Measurements from ENCODE around the gene AMIGO2.

Gene AMIGO2

DNA sequence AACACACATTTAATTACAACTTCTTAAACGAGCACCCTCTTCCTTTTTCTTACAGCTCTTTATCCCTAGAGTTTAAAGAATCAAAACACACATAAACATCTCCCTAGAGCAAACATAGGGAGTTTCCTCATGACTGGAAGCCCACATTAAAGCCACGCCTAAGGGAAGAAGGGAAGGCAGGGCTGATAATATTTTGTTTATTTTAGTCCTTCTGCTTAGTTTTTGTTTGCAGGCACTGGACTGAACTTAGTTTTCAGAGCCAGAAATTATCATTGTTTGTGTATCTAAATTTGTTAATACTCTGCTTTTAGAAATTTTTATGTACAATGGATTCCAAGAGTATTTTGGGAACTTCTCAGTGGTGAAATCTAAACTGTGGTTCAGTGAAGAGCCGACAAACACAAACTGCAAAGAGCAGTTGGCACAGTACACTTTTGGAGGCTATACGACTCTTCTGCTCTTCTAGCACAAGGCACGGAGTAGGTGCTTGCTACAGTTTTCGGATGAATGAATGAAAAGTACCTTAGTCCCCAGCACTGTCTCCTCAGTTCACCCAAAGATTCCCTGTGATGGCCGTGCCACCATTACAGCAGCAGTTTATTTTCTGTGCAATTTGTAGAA lies 17.6 kb upstream of the AMIGO2 start:
- DNase-seq: no peak

DNA sequence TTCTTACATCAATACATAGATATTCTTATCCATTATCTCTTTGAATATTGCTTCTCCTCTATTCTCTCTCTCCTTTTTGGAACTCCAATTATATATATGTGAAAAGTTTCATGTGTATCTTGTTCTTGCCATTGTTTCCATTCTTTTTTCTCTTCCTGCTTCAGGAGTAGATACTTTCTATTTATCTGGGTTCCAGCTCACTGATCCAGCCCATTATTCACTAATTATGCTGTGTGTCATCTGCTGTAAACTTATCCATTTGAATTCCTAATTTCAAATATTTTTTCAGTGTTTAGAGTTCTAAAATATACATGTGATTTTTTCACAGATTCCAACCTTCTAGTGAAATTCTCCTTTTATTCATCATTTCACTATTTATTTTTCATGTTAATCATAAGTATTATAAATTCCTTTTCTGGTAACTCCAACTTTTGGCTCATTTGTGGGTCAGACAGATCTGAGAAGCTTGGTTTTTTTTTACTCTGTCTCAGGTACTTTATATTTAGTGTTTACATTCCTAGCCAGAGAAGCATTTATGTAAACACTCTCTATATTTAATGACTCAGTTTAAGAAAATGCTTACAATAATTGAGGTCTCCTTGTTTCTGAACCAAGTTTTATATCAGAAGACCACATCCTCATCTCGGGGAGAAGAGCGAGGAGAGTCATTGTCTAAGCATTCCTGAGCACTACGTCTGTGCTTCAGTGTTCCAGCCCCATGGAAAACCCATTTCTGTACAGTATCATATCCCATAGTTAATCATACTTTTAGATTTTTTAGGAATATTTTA lies 15.9 kb upstream of the AMIGO2 start:
- DNase-seq: no peak

DNA sequence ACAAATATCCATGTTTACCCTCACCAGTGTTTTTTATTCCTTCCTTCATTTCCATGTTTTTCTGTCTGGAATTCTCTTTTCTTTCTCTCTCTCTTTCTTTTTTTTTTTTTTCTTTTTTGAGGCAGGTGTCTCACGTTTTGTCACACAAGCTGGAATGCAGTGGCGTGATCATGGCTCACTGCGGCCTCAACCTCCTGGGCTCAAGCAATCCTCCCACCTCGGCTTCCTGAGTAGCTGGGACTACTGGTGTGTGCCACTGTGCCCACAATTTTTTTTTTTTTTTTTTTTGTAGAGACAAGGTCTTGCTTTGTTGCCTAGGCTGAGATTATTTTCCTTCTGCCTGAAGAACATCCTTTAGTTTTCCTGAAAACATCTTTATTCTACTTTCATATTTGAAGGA lies 15.0 kb upstream of the AMIGO2 start:
- no peak for DNase-seq

DNA sequence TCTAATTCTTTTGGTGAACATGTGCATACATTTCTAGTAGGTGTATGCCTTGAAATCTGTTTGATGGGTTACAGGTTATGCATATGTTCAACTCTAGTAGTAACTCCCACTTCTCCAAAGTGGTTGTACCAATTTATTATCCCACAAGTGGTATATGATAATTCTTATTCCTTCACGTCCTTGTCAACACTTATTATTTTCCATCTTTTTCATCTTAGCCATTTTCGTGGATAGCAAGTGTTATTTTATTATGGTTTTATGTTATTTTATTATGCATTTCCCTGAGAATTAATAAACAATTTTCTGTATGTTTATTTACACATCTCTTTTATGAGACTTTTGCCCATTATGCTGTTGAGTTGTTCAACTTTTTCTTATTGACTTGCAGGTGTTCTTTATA lies 11.2 kb upstream of the AMIGO2 start:
- DNase-seq: no peak

DNA sequence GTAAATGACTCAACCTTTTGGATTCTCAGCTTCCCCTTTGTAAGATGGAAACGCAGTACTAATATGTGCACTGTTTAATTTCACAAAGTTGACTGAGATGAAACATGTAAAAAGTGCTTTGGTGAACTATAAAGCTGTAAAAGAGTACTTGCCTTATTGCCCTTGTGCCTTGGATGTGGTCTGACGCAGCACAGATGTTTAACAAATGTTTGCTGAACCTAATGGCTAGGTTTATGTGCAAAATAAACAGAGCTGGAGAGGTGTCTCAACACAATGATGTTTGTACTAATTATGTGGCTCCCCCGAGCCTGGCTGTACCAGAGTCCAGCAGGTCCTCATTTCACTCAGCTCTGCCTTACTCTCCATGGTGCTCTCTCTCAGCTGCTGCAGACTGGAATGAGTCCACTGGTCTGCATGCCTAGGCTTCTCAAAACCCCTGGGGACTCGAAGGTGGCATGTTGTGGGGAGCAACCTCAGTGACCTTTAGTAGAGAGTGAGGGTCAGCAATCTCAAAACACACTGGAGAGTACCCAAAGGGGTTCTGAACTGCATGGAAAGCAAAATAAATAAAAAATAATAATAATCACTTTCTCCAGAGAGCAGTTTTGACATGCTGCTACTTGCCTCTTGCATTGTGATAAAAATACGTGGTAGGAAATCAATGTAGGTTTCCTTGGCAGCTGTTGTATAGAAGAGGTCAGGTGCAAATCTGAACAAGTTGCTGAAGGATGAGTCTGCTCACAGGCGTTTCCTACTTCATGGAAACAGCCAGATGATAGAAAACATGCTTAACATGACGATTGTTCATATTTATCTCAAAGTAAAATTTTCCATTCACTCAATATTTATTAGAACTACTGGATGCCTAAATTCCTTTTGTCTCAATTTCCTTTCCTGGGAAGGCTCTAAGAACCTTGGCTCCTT lies 8.5 kb upstream of the AMIGO2 start:
- no peak for DNase-seq

DNA sequence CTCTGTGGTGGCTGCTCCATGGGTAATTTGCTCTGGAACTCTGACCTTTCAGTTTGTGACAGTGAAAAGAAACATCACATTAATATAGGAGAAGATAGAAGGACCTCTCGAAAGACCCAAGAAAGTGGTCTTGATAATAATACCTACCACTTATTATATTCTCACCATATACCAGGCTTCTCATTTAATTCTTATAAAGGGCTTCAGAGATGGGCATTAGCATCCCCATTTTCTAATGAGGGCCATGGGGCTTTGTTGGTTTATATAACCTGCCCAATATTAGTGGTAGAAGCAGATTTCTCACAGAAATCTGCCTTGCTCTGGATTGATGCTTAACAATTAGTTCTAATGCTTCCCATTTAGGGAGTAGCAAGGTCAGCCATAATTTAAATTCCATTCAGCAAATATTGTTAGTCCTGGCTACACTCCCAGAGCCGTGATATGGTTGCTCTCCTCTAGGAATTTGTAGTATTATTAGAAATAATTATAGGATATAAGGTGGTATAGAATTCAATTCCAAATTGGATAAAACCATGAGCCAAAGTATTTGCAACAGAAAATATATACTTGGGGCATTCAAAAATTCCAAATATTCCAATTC lies 7.4 kb upstream of the AMIGO2 start:
- no peak for DNase-seq

DNA sequence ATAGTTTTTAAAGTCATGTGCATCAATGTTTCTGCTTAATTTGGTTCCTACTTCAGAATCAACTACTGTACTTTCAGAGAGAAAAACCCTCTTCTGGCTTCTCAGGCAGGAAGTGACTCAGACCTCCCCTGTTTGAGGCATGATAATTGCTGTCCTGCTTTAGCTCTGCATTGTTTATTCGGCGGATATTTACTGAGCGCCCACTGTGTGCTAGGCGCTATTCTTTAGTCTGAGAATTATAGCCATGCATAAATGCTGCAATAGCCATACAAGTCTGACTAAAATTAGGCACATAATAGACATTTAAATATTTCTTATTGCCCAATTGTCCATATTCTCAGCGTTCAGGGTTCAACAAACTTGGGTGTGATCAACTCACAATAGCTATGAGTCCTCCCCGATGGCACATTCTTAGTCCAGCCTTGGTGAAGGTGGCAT lies 6.1 kb upstream of the AMIGO2 start:
- DNase-seq: peak; percentile 24

DNA sequence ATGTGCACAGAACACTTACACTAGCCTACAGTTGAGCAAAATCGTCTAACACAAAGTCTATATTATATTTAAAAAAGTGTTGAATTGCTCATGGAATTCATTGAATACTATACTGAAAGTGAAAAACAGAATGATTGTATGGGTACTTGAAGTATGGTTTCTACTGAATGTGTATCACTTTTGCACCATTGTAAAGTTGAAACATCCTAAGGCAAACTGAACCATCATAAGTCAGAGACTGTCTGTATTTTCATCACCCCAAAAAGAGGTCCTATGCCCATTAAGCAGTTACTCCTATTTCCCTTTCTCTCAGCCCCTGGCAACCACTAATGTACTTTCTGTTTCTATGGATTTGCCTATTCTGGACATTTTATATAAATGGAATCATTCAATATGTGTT lies 4.4 kb upstream of the AMIGO2 start:
- DNase-seq: no peak

DNA sequence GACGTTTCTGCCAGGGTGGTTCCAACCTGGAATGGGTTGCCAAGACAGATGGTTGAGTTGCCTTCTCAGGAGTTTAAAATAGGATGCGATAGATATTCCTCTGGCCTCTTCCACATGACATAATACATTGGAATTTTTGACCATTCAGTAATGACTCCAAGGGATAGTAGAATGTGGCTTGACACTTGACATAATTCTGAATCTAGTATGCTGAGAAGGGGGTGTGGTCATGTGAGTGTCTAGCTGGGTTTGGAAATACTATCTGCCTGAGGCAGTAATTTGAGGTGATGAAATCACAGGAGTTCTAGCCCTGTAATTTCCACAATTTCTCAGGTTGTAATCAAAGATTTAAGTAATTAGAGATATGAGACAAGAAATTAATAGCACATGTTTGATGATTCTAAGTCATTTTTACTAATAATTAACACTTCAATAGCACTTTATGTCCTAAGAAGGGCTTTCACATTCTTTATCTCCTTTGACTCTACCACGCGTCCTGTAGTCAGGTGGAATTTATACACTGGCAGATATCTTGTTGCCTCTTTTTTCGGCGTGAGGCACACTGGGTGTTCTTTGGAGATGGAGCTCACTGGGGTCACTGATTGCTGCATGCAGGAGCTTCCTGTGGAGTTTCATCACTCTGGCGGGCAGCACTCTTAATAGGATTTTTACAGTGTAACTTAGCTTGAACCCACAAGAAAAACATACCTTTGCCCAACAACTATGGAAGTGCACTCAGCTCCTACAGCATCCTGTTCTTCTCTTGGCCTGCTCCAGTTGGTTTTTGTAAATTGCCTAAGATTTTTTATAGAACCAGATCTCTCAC lies 3.2 kb upstream of the AMIGO2 start:
- DNase-seq: no peak

DNA sequence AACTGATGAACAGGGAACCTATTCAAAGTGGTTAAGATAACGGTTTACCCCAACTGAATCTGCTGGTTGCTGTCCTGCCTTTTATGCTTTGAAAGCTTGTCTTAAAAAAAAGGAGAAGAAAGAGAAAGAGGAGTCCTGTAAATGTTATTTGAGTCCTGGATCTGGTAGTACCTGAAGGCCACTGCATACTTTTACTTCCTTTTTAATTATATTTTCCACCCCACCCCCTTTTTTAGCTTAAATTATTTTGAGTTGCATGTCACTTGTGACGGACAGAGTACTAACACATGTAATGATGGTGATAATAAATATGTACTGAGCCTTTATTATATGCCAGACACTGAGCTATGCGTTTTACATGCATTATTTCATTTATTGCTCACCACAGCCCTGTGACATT lies 2.5 kb upstream of the AMIGO2 start:
- no peak for DNase-seq

DNA sequence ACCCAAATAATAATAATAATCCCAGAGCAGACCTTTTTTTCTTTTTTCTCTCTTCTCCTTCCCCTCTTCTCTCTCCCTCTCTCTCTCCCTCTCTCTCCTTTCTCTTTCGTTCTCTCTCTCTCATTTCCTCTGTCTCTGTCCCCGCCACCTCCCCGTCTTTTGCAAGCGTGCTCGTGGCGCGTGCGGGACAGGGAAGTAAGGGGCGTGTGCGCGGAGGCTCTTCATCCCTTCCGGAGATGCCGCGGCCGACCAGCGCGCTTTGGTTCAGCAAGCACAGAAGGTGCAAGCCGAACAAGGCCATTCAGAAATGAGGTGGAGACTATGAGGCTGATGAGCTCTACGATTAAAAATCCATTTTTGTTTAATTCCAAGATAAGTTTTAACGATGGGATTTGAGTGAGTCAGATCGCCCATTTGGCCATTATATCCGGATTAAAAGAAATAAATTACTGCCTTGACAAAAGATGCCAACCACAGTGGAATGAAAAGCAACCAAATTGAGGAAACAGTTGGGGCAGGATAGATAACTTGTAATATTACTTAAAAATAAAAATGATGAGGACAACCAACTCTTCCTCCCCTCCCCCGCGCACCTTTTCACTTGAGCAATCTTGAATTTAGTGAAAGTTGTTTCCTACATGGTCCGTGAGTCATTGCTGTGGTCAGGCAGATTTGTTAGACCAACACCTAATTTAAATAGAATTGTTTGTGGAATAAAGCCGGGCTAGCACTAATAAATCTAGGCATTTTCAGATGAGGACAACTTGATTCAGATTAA lies 1.2 kb upstream of the AMIGO2 start:
- DNase-seq: peak; percentile 33

DNA sequence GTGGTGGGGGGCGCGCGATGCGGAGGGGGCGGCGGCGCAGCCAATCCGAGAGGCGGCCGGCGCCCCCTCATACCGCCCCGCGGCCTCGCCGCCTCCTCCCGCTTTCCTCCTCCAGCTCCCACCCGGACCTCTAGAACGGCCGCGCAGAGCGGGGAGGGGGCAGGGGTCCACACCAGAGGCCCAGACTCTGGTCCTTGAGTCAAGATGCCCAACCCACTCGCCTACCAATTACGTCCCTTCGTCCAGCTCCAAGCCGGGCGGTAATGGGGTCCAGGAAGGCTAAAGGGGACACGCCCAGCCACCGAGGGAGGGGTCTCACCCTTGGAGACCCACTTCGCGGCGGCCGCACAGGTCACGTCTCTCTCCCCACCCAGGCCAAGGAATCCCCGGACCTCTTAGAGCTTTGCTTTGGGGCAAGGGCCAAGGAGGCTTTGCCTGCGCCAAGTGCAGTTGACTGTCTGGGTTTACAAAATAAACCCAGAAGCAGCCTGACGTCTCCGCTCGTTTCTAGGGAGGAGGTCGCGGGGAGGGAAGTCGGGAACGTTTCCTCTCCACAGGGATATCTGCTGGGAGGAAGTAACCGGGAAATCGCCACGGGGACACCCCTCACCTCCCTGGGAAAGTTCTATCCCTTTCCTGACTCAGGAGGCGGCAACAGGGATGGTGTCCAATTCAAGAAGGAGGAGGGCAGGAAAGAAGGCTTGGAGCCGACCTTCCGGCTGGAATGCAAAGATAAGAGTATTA lies 394 bp upstream of the AMIGO2 start:
- DNase-seq: peak; percentile 25

DNA sequence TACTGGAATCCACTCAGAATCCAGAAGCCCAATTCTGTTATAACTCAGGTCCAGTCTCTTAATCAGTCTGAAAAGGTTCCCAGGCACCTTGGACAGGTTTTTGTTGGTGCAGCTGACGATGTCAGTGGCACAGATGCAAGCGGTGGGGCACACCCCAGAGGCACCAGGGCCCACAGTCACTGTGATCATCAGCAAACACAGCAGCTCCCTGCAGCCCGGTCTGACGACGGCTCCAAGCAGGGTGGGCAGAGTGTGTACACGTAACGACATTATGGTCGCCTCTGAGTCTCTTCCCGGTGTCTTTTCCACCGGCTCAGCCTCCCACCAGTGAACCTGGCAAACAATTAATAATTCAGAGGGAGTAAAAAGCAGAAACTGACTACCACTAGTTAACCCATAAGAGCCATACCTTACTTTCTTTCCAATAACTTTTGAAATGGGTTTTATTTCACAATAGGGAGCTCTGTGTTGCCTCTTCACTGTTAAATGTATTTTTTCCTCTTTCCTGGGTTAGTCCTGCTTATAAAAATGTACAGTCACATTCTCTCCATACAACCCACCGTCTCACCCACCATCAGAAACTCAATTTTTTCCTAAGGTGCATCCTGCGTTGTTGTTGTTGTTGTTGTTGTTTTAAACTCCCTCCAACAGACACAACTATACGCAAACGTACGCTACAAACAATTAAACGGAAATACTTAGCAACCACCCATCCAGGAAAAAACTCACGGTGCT lies 859 bp downstream of the AMIGO2 start:
- peak; percentile 32 for DNase-seq

DNA sequence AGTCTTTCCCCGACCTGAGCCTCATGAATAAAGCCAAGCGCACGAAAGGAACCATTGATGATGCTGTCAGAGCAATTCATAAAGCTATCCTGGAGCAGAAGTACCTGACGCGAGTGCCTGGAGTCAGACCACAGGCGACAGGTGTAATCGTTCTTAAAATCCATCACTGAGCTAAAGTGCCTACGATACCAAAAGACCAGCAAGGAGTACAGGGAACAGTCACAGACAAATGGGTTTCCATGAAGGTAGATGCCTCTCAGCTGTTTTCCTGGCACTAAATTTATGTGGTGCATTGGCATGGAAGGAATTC lies 1.7 kb downstream of the AMIGO2 start:
- DNase-seq: no peak

DNA sequence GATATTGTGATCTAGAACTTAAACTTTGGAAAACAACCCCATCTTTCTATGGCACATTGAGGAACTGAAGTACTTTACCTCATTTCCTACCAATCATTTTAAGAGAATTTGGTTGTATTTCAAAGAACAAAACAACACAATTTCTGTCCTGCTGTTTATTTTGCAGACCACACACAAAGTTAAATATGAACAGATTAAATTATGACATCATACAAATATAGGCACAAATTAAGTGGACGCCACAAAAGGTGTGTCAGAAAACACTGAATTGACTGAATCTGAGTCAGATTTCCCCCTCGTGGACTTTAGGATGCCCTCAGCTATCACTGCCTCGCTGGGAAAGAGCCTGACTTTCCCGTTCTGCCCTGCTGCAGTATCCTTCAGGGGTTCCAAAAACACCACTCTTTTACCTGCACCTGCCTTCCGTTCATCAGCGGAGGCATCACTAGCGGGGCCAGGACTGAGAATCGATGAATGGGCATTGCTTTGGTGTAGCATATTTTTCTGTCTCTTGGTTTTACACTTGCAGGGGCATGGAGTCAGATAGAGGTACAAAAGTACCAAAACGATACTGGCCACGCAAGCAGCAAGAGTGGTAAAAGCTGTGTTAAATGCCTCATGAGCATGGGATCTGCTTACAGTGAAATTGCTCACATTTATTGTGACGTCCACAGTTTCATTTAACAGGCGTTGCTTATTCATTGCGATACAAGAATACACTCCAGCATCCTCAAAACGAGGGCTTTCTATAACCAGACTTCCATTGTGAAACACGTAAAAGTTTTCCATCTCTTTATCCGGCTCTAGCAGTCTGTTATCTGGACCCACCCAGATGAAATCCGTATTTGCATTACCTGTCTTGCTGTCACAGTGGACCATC lies 2.3 kb downstream of the AMIGO2 start:
- no peak for DNase-seq

DNA sequence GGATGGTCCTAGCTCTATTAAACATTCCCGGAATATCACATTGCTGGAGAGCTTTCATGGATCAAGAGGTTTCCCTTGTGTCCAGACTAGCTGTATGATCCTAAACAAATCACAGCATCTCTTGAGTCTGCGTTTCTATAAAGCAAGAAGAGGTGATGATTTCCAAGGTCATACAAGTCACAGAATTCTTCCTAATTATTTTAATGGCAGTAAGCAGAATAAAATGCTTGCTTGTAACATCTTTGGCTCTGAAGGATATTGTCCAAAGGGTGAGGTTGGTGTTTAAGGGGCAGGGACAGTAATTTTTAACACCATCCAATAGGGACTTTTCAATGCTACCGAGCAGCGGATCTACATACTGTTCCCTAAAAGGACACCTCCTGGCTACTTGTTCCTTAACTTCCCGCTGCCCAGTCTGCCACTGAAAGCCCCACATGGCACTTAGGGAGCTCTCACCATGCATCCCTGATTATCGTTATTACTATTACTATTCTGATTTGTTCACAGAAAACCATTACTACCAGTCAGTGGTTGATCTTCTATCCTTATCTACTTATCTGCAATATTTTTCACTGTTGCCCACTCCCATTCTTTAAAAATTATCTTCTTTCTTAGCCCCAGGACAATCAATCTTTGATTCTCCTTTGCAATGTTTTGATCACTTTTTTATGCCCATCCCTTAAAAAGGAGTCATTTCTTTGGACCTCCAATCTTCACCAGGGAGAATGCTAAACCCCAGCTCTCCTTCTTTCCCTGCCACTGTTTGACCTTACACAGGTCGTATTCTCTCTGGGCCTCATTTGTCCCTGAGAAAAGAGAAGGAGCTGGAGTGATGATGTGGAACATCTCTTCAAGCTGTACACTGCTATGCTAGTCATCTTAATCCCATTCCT lies 4.3 kb downstream of the AMIGO2 start:
- no peak for DNase-seq

DNA sequence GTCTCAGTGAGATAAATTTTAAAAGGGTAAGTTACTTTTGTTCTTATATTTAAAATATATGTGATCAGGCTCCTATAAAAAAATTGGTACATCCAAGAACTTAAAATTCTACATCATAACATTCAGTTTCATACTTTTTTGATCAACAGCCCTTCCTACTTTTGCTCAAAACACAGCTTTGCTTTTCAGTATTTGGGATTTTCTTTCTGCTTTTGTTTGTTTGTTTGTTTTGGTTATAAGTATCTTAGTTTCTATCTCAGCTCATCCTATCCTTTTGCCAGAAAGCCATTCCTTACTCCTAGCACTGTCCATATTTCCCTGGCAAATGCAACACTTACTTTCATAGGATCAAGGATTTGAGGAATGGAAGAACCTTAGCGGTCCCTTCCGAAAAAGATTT lies 5.0 kb downstream of the AMIGO2 start:
- no peak for DNase-seq

DNA sequence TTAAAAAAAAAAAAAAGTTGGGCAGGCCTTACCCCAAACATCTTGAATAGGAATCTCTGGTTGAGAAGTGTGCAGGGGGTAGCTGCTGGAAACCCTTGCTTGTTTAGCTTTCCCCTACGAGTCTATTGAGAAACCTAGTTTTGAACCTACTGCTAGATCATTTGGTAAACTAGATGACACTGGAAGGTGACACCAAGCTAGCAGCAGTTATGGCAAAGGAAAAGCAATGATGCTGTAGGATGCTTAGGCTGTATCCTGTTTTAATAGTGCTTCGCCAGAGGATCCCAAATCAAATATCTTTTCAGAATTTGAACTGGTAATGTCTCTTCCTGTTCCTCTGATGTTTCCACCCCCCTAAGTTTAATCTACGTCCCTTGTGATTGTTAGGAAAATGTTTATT lies 5.8 kb downstream of the AMIGO2 start:
- no peak for DNase-seq

Measured in effector CD4-positive, alpha-beta T cell (primary cell).